ENCODE data around the gene GSG1L. TPM values are rescaled to one million over a fixed set of nuclear protein-coding genes. Genes with fewer than 3 reads are reported as not detected.

Gene GSG1L
- total and polyA plus RNA-seq, 2 of the 13 experiments (the other 11 are each of a cell fraction or from before 2014, with no cell fraction given) = not detected

DNA sequence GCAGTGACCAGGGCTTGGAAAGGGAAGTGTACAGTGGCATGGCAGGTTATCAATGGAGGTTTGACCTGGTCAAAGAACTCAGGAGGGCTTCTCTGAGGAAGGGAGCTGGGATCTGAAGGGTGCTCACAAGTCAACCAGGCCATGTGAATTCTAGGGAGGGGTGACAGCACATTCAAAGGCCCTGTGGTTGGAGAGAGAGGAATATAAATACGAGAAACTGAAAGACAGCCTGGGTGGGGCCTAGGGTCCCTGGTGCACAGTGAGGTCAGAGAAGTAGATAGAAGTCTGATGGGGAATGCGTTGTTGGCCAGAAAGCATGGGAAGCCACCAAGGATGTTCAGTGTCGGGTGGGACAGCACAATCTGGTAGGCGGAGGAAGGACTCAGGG is 302.7 kb downstream of the GSG1L start:
- H3K79me2 ChIP-seq (ENCODE audit: insufficient read depth, low read length) = no peaks in the 10 kb centered on the region
- no peaks in the 10 kb centered on the region for H4K20me1 ChIP-seq (ENCODE audit: insufficient read depth, low read length)
- DNase-seq (ENCODE audit: low spot score) = no peak
- in situ Hi-C loops (cut with HindIII; ENCODE audit: extremely low pct_ligation_motif_present, low pct_unique_long_range_greater_than_20kb) (no loop called here), intact Hi-C loops (cut with micrococcal nuclease; ENCODE audit: unreplicated experiment) (no loop called here)
- CTCF ChIA-PET (ENCODE audit: low intra/inter-chr PET ratio, low total read pairs) = no interaction called here
- H3K9me3 ChIP-seq (ENCODE audit: low read length) = 0 out of 2 replicates have a peak, but pooled peaks cover 7% of the 10 kb centered on the region
- POLR2A ChIA-PET = no interaction called here
- H3K4me2 ChIP-seq (ENCODE audit: low read depth, low read length) = no peak overlapping the region
- H3K36me3 ChIP-seq (replicated peaks in 1 of 2; ENCODE audit: control insufficient read depth in 1 of 2, insufficient read depth in 2 of 2, low read length in 2 of 2) = peaks cover 5 to 6% of the 10 kb centered on the region in 2 experiments; a peak in 3 of 5 replicates
- no peak overlapping the region for H3K9ac ChIP-seq (ENCODE audit: insufficient read depth, low read depth, low read length)
- H3K27ac ChIP-seq (ENCODE audit: extremely low read length, insufficient read depth, low read length) = no peak overlapping the region
- no peak for TF ChIP-seq FOSL1 (CRISPR knock-in tag; IDR thresholded peaks at IDR 0.05; ENCODE audit: borderline replicate concordance)
- no peak for TF ChIP-seq BRD4 (CRISPR knock-in tag; IDR thresholded peaks at IDR 0.05)
- TF ChIP-seq FOXA1 (IDR thresholded peaks at IDR 0.05) = no peak
- no peak for TF ChIP-seq FOXA1 (CRISPR knock-in tag; IDR thresholded peaks at IDR 0.05)
- no peak for TF ChIP-seq ARID5B (CRISPR knock-in tag; IDR thresholded peaks at IDR 0.05)
- no peak for TF ChIP-seq KDM4B (CRISPR knock-in tag; IDR thresholded peaks at IDR 0.05)
- WGBS (ENCODE audit: low lambda C conversion rate) = 98% methylated on average over 4 of the region's 4 CpGs
- no peak for ATAC-seq
- H3K27me3 ChIP-seq (ENCODE audit: control insufficient read depth in 1 of 2, insufficient read depth in 2 of 2, low read length in 2 of 2) = no peaks in the 10 kb centered on the region
- no peaks in the 10 kb centered on the region for H3K4me1 ChIP-seq (ENCODE audit: insufficient read depth, low read length)
- BruUV-seq (replicated peaks) = no TSS peak
- H3K4me3 ChIP-seq (replicated peaks in 1 of 3; ENCODE audit: insufficient read depth in 1 of 3, low read depth in 2 of 3, low read length in 3 of 3) = no peak overlapping the region
- no peak for FAIRE-seq
- H2AFZ ChIP-seq (ENCODE audit: low read length) = no peak overlapping the region

Measured in HepG2 (cell line).